ENCODE measurements around the gene TSHB.

DNA sequence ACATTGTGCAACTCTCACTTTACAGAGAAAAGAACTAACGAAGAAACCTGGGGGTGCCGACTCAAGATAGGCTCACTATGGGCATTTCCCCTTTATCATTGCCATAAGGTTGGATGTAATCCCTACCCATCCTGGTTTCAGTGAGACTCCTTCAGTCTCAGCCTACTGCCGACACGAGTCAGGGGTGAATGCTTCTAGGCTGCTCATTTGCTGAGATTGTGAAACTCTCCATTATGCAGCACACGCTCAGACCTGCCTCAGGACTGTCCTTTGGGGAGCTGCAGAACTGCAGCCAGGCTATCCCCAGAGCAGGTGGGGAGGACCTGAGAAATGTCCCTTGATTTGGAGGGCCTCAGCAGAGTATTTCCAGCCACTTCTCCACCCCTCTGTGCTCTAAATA lies 22.2 kb downstream of the TSHB start:
- TF ChIP-seq, protein P1, sequence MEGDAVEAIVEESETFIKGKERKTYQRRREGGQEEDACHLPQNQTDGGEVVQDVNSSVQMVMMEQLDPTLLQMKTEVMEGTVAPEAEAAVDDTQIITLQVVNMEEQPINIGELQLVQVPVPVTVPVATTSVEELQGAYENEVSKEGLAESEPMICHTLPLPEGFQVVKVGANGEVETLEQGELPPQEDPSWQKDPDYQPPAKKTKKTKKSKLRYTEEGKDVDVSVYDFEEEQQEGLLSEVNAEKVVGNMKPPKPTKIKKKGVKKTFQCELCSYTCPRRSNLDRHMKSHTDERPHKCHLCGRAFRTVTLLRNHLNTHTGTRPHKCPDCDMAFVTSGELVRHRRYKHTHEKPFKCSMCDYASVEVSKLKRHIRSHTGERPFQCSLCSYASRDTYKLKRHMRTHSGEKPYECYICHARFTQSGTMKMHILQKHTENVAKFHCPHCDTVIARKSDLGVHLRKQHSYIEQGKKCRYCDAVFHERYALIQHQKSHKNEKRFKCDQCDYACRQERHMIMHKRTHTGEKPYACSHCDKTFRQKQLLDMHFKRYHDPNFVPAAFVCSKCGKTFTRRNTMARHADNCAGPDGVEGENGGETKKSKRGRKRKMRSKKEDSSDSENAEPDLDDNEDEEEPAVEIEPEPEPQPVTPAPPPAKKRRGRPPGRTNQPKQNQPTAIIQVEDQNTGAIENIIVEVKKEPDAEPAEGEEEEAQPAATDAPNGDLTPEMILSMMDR (IDR thresholded peaks at IDR 0.05): no peak
- TF ChIP-seq POLR2A (IDR thresholded peaks at IDR 0.05): no peak

Measured in ovary (tissue), 3 donors.